Suprapubic skin (tissue), 4 donors: ENCODE measurements around the gene CCDC63. TPM values are rescaled to one million over a fixed set of nuclear protein-coding genes. Genes with fewer than 3 reads are reported as not detected.
"Not testable (repeated sequence)": the region's sequence is repeated elsewhere in the genome, so short reads cannot be mapped to it uniquely, and the experiment has no call there.

ENCODE experiments used
- DNase-seq, 2 donors: peaks; one replicate each; pipeline ENCODE4 v3.0.0-alpha.2; 2019; ENCODE audit warnings: low spot score in 2 of 2
- H3K27ac ChIP-seq: fragments of 200-600 bp; sonication (generic); one replicate; pipeline ENCODE4 v1.5.1; 2019
- H3K27me3 ChIP-seq: fragments of 200-600 bp; sonication (generic); one replicate; pipeline ENCODE4 v1.5.1; 2019
- H3K36me3 ChIP-seq: fragments of 200-600 bp; sonication (generic); one replicate; pipeline ENCODE4 v1.5.1; 2019
- H3K4me1 ChIP-seq: fragments of 200-600 bp; sonication (generic); one replicate; pipeline ENCODE4 v1.5.1; 2019
- H3K4me3 ChIP-seq: fragments of 200-600 bp; sonication (generic); one replicate; pipeline ENCODE4 v1.5.1; 2019; ENCODE audit warnings: mild to moderate bottlenecking
- H3K9me3 ChIP-seq: fragments of 200-600 bp; sonication (generic); one replicate; pipeline ENCODE4 v1.5.1; 2019
- CTCF ChIP-seq, 2 donors: fragments of 200-600 bp in 1 of 2; fragments of 450-650 bp in 1 of 2; sonication (generic) in 1 of 2; IDR thresholded peaks; one replicate each; pipeline ENCODE4 v1.5.1; 2016 to 2019; ENCODE audit warnings: antibody characterized with exemption in 2 of 2, mild to moderate bottlenecking in 1 of 2, moderate library complexity in 1 of 2
- EP300 ChIP-seq: sonication (generic); formaldehyde crosslinking; IDR thresholded peaks from one replicate; pipeline ENCODE4 v1.6.1; 2017; ENCODE audit warnings: antibody characterized with exemption
- POLR2A ChIP-seq, 2 donors: fragments of 450-650 bp; IDR thresholded peaks; one replicate each; pipeline ENCODE4 v1.6.1; 2017; ENCODE audit warnings: antibody characterized with exemption in 2 of 2, mild to moderate bottlenecking in 2 of 2, moderate library complexity in 2 of 2
- POLR2AphosphoS5 ChIP-seq, 3 donors: sonication (generic); formaldehyde crosslinking; IDR thresholded peaks; one replicate each; pipeline ENCODE4 v1.6.1; 2017; ENCODE audit warnings: antibody characterized with exemption in 3 of 3
- WGBS: methylation state at CpG from one replicate; pipeline ENCODE4 v1.1.5; 2018; 5-methylcytosine and 5-hydroxymethylcytosine counted together
- total RNA-seq, 4 donors: library from RNA; depleted of rRNA; stranded (reverse); fragments of >200 nt; gene quantifications; one replicate each; pipeline ENCODE4 v1.1.0, GENCODE V29; 2016

The CCDC63 gene
- total RNA-seq, 4 donors from 2014 or later: not detected

GRCh38 chr12:110853836-110854235 lies 7.0 kb downstream of the CCDC63 start:
- Histone ChIP-seq H3K9me3 (no peaks in the 10 kb centered on the region), H3K36me3 (no peaks in the 10 kb centered on the region), H3K4me3 (no peak overlapping the region), H3K4me1 (no peaks in the 10 kb centered on the region), H3K27me3 (peaks cover 3% of the 10 kb centered on the region), H3K27ac (no peak overlapping the region)
- 56% methylated on average over 4 of the region's 4 CpGs for WGBS
- no peak for TF ChIP-seq POLR2A (IDR thresholded peaks at IDR 0.05)
- no peak for TF ChIP-seq CTCF (IDR thresholded peaks at IDR 0.05)
- TF ChIP-seq POLR2AphosphoS5 (IDR thresholded peaks at IDR 0.05): no peak
- no peak for TF ChIP-seq EP300
- no peak for DNase-seq

GRCh38 chr12:110856542-110856941 lies 9.8 kb downstream of the CCDC63 start:
- Histone ChIP-seq H3K27ac (no peak overlapping the region), H3K4me1 (no peaks in the 10 kb centered on the region), H3K27me3 (peaks cover 3% of the 10 kb centered on the region), H3K9me3 (no peaks in the 10 kb centered on the region), H3K4me3 (no peak overlapping the region), H3K36me3 (no peaks in the 10 kb centered on the region)
- WGBS: 70% methylated on average over 4 of the region's 4 CpGs
- TF ChIP-seq EP300 (no peak), POLR2A (IDR thresholded peaks at IDR 0.05) (no peak), CTCF (IDR thresholded peaks at IDR 0.05) (no peak)
- no peak for DNase-seq

- Histone ChIP-seq H3K27me3 (peaks cover 3% of the 10 kb centered on the region), H3K36me3 (no peaks in the 10 kb centered on the region), H3K4me3 (no peak overlapping the region), H3K9me3 (no peaks in the 10 kb centered on the region), H3K4me1 (no peaks in the 10 kb centered on the region), H3K27ac (no peak overlapping the region)
- 81% methylated on average over 5 of the region's 5 CpGs for WGBS
- TF ChIP-seq EP300: no peak
- TF ChIP-seq CTCF (IDR thresholded peaks at IDR 0.05): no peak
- TF ChIP-seq POLR2AphosphoS5 (IDR thresholded peaks at IDR 0.05): no peak
- no peak for TF ChIP-seq POLR2A (IDR thresholded peaks at IDR 0.05)
- DNase-seq: no peak
Observed at GRCh38 chr12:110857528-110857927, 10.7 kb downstream of the CCDC63 start.

DNA sequence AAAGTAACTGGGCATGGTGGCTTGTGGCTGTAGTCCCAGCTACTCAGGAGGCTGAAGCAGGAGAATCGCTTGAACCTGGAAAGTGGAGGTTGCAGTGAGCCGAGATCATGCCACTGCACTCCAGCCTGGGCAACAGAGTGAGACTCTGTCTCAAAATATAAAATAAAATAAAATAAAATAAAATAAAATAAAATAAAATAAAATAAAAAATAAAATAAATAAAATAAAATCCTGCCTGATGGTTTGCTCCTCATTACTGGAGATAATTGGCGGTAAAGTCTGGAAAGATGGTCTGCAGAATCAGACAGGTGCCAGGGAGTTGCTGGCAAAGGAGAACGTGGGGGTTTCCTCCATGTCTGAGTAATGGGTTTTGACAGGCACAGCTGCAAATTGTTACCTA lies 11.2 kb downstream of the CCDC63 start:
- H3K36me3 ChIP-seq, H3K27ac ChIP-seq, H3K4me1 ChIP-seq, H3K4me3 ChIP-seq, H3K27me3 ChIP-seq, DNase-seq, H3K9me3 ChIP-seq: not testable (repeated sequence)
- 94% methylated on average over 4 of the region's 4 CpGs for WGBS

DNA sequence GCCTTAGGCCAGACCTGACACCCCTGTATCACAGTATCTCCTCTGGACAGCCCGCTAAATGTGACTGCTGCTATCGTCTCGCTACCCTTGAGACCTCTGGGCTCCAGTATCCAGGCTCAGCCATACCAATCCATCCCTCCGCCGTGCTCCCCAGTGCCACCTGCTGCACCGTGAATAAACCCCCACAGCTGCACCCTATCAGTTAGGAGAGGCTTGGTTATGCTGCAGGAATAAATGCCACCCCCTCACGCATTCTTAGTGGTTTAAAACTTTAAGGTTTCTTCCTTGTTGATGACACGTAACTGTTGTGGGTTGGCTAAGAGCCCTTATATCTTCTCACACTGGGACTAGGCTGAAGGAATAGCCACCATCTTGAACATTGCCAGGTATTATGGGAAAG lies 12.1 kb downstream of the CCDC63 start:
- H3K27me3 ChIP-seq: no peaks in the 10 kb centered on the region
- H3K36me3 ChIP-seq: no peaks in the 10 kb centered on the region
- no peaks in the 10 kb centered on the region for H3K4me1 ChIP-seq
- H3K4me3 ChIP-seq: no peak overlapping the region
- DNase-seq: no peak
- TF ChIP-seq CTCF (IDR thresholded peaks at IDR 0.05) (no peak), EP300 (no peak), POLR2A (IDR thresholded peaks at IDR 0.05) (no peak), POLR2AphosphoS5 (IDR thresholded peaks at IDR 0.05) (no peak)
- H3K9me3 ChIP-seq: no peaks in the 10 kb centered on the region
- WGBS: 78% methylated on average over 8 of the region's 8 CpGs
- no peak overlapping the region for H3K27ac ChIP-seq

GRCh38 chr12:110860833-110861296 lies 14.1 kb downstream of the CCDC63 start:
- no peak overlapping the region for H3K27ac ChIP-seq
- 41% methylated on average over 8 of the region's 8 CpGs for WGBS
- no peak for DNase-seq

More at GRCh38 chr12:110860833-110861296, 14.1 kb downstream of the CCDC63 start:
- no peaks in the 10 kb centered on the region for H3K27me3 ChIP-seq
- H3K4me3 ChIP-seq: no peak overlapping the region
- H3K36me3 ChIP-seq: no peaks in the 10 kb centered on the region
- H3K4me1 ChIP-seq: no peaks in the 10 kb centered on the region
- TF ChIP-seq EP300 (no peak), CTCF (IDR thresholded peaks at IDR 0.05) (no peak), POLR2A (IDR thresholded peaks at IDR 0.05) (no peak), POLR2AphosphoS5 (IDR thresholded peaks at IDR 0.05) (no peak)
- H3K9me3 ChIP-seq: no peaks in the 10 kb centered on the region
